Choroid plexus epithelial cell (primary cell): Measurements from ENCODE around the gene PKD1L1.
A peak's percentile ranks its signal among the peaks of the same experiment; 100 is the strongest.

ENCODE experiments used
- DNase-seq: peaks from one replicate; pipeline ENCODE4 v3.0.0-alpha.2; 2010; ENCODE audit warnings: low read depth
- H3K4me3 ChIP-seq: 2 replicates; pipeline ENCODE4 v1.5.1; 2011; ENCODE audit warnings: low read depth, mild to moderate bottlenecking, control low read depth, low read length, moderate library complexity
- CTCF ChIP-seq: conservative IDR thresholded peaks from 2 replicates; pipeline ENCODE4 v1.5.1; 2011; ENCODE audit warnings: low read depth, mild to moderate bottlenecking, control low read depth, inconsistent platforms, low read length, moderate library complexity

PKD1L1 gene

GRCh38 chr7:47746468-47746867, 201.8 kb downstream of the PKD1L1 start:
- TF ChIP-seq CTCF, result no peak
- no peak overlapping the region for H3K4me3 ChIP-seq
- DNase-seq, result no peak

GRCh38 chr7:47744883-47745282, 203.4 kb downstream of the PKD1L1 start:
- no peak for DNase-seq
- TF ChIP-seq CTCF, result no peak
- H3K4me3 ChIP-seq, result no peak overlapping the region

- TF ChIP-seq CTCF, result no peak
- peak; percentile 77 for DNase-seq
- H3K4me3 ChIP-seq, result no peak overlapping the region
Measured at GRCh38 chr7:47743965-47744591, 204.2 kb downstream of the PKD1L1 start.

- no peak overlapping the region for H3K4me3 ChIP-seq
- DNase-seq, result no peak
- TF ChIP-seq CTCF, result no peak
Measured at GRCh38 chr7:47741984-47742383, 206.3 kb downstream of the PKD1L1 start.

GRCh38 chr7:47739891-47740290, 208.4 kb downstream of the PKD1L1 start:
- DNase-seq, result peak; percentile 31

GRCh38 chr7:47739301-47739875, 208.9 kb downstream of the PKD1L1 start:
- peak; percentile 71 for DNase-seq
- H3K4me3 ChIP-seq, result no peak overlapping the region
- no peak for TF ChIP-seq CTCF

More at GRCh38 chr7:47739891-47740290, 208.4 kb downstream of the PKD1L1 start:
- H3K4me3 ChIP-seq, result no peak overlapping the region
- TF ChIP-seq CTCF, result no peak
